ENCODE results near the gene PRSS56.
"Not testable (repeated sequence)": the region's sequence is repeated elsewhere in the genome, so short reads cannot be mapped to it uniquely, and the experiment has no call there.

PRSS56 gene

GRCh38 chr2:232567721-232568120 is 47.5 kb downstream of the PRSS56 start:
- no peak for TF ChIP-seq CTCF (IDR thresholded peaks at IDR 0.05; ENCODE audit: insufficient read depth, low read depth, low read length, missing control alignments)
- no peak overlapping the region for H3K4me3 ChIP-seq (ENCODE audit: low read length)
- DNase-seq (ENCODE audit: low read depth): peak; percentile 15

- no peak overlapping the region for H3K4me3 ChIP-seq (ENCODE audit: low read length)
- peak; percentile 82 for DNase-seq (ENCODE audit: low read depth)
- no peak for TF ChIP-seq CTCF (IDR thresholded peaks at IDR 0.05; ENCODE audit: insufficient read depth, low read depth, low read length, missing control alignments)
Observed at GRCh38 chr2:232568161-232568560, 48.0 kb downstream of the PRSS56 start.

- no peak for TF ChIP-seq CTCF (IDR thresholded peaks at IDR 0.05; ENCODE audit: insufficient read depth, low read depth, low read length, missing control alignments)
- no peak for DNase-seq (ENCODE audit: low read depth)
Observed at GRCh38 chr2:232569541-232569940, 49.4 kb downstream of the PRSS56 start.

GRCh38 chr2:232570481-232570880 is 50.3 kb downstream of the PRSS56 start:
- not testable (repeated sequence) for DNase-seq (ENCODE audit: low read depth)

More at GRCh38 chr2:232569541-232569940, 49.4 kb downstream of the PRSS56 start:
- no peak overlapping the region for H3K4me3 ChIP-seq (ENCODE audit: low read length)

GRCh38 chr2:232571026-232571474 is 50.9 kb downstream of the PRSS56 start:
- H3K4me3 ChIP-seq (ENCODE audit: low read length): no peak overlapping the region
- TF ChIP-seq CTCF (IDR thresholded peaks at IDR 0.05; ENCODE audit: insufficient read depth, low read depth, low read length, missing control alignments): no peak
- no peak for DNase-seq (ENCODE audit: low read depth)

More at GRCh38 chr2:232570481-232570880, 50.3 kb downstream of the PRSS56 start:
- H3K4me3 ChIP-seq (ENCODE audit: low read length): not testable (repeated sequence)

GRCh38 chr2:232573042-232573441 is 52.9 kb downstream of the PRSS56 start:
- H3K4me3 ChIP-seq (ENCODE audit: low read length): no peak overlapping the region
- DNase-seq (ENCODE audit: low read depth): no peak
- no peak for TF ChIP-seq CTCF (IDR thresholded peaks at IDR 0.05; ENCODE audit: insufficient read depth, low read depth, low read length, missing control alignments)

GRCh38 chr2:232573771-232574435 is 53.7 kb downstream of the PRSS56 start:
- no peak for TF ChIP-seq CTCF (IDR thresholded peaks at IDR 0.05; ENCODE audit: insufficient read depth, low read depth, low read length, missing control alignments)

More at GRCh38 chr2:232573771-232574435, 53.7 kb downstream of the PRSS56 start:
- DNase-seq (ENCODE audit: low read depth): no peak
- H3K4me3 ChIP-seq (ENCODE audit: low read length): no peak overlapping the region
